Measurements from ENCODE around the gene RNF167. TPM values are rescaled to one million over a fixed set of nuclear protein-coding genes. Genes with fewer than 3 reads are reported as not detected.

The RNF167 gene
- 122 and 135 TPM in 2 replicates for total RNA-seq (2021)
- percentile 85 among the genes with signal in this experiment for Bru-seq, nascent RNA
- percentile 89 among the genes with signal in this experiment for BruChase-seq, experiment 1, labeled RNA remaining after a 2-hour chase
- BruChase-seq, experiment 2, labeled RNA remaining after a 6-hour chase = percentile 96 among the genes with signal in this experiment
- long read RNA-seq, transcript RNF167-211 (9 exons, 1,757 nt) = major isoform, 58 of 98 reads
- long read RNA-seq, transcript RNF167-201 (10 exons, 1,915 nt) = minor isoform, 19 of 98 reads
- long read RNA-seq, partial matches to known transcripts = 5 of 98 reads
- long read RNA-seq, other reads (novel, unspliced or antisense) = 15 of 98 reads

GRCh38 chr17:4939796-4940554 lies at the start of gene RNF167, which contains the start of gene SLC25A11:
Gene RNF167, plus strand, starts transcription at chr17:4940268. Its CDS starts 642 bp downstream, at chr17:4940910.
Gene SLC25A11, minus strand, starts transcription at chr17:4940046. Its CDS starts 136 bp downstream, at chr17:4939910.
- peak within 1 kb of the TSS; percentile 92 for H2AFZ ChIP-seq
- peaks cover 13% of the 10 kb centered on the region for H4K20me1 ChIP-seq (ENCODE audit: insufficient read depth)
- H3K9me3 ChIP-seq (ENCODE audit: insufficient read depth, low read depth) = no peaks in the 10 kb centered on the region
- peaks cover 24% of the 10 kb centered on the region for H3K4me1 ChIP-seq (replicated peaks; ENCODE audit: insufficient read depth)
- no TSS peak for BruUV-seq (replicated peaks)
- no peaks in the 10 kb centered on the region for H3K9me2 ChIP-seq (ENCODE audit: insufficient read depth)
- peak within 1 kb of the TSS; percentile 100 for H3K4me2 ChIP-seq
- peaks cover 21% of the 10 kb centered on the region for H3K36me3 ChIP-seq (ENCODE audit: low read depth)
- TF ChIP-seq, protein P1, sequence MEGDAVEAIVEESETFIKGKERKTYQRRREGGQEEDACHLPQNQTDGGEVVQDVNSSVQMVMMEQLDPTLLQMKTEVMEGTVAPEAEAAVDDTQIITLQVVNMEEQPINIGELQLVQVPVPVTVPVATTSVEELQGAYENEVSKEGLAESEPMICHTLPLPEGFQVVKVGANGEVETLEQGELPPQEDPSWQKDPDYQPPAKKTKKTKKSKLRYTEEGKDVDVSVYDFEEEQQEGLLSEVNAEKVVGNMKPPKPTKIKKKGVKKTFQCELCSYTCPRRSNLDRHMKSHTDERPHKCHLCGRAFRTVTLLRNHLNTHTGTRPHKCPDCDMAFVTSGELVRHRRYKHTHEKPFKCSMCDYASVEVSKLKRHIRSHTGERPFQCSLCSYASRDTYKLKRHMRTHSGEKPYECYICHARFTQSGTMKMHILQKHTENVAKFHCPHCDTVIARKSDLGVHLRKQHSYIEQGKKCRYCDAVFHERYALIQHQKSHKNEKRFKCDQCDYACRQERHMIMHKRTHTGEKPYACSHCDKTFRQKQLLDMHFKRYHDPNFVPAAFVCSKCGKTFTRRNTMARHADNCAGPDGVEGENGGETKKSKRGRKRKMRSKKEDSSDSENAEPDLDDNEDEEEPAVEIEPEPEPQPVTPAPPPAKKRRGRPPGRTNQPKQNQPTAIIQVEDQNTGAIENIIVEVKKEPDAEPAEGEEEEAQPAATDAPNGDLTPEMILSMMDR (conservative IDR thresholded peaks at IDR 0.05) = no peak
- TF ChIP-seq EZH2 (IDR thresholded peaks at IDR 0.05; ENCODE audit: low read depth) = no peak
- H3K79me2 ChIP-seq (ENCODE audit: low read depth) = peaks cover 63% of the 10 kb centered on the region
- DNase-seq = peak; percentile 98
- peak within 1 kb of the TSS; percentile 87 for H3K27ac ChIP-seq
- intact Hi-C loops (cut with micrococcal nuclease; ENCODE audit: unreplicated experiment) = loop anchor here (1.0 to 10.0 kb wide), 4 partner anchors 9 to 105 kb away; partner anchors contain the start of genes MINK1 and SPAG7
- CTCF ChIA-PET = interaction anchor here (0.7 to 1.4 kb wide), 4 partner anchors 17 to 150 kb away, joined by 3 to 16 read pairs (median 5); no protein-coding TSS in a partner anchor
- POLR2A ChIA-PET (ENCODE audit: unreplicated experiment) = interaction anchor here (0.5 to 2.3 kb wide), 8 partner anchors 8 to 418 kb away, joined by 3 to 20 read pairs (median 10); partner anchors contain the start of genes PFN1 and SPAG7
- peaks cover 61% of the 10 kb centered on the region for H3F3A ChIP-seq (ENCODE audit: insufficient read depth, low read depth)
- no peaks in the 10 kb centered on the region for H3K27me3 ChIP-seq (ENCODE audit: insufficient read depth, low read depth)
- H3K4me3 ChIP-seq = peak within 1 kb of the TSS; percentile 93

GRCh38 chr17:4891411-4892410 lies 48.4 kb upstream of the RNF167 start:
- Histone ChIP-seq H3F3A (ENCODE audit: insufficient read depth, low read depth) (peaks cover 16% of the 10 kb centered on the region; the same call in 1 of the 2 replicates), H3K27me3 (ENCODE audit: insufficient read depth, low read depth) (no peaks in the 10 kb centered on the region), H3K36me3 (ENCODE audit: low read depth) (no peaks in the 10 kb centered on the region), H3K9me2 (ENCODE audit: insufficient read depth) (no peaks in the 10 kb centered on the region), H3K27ac (no peak overlapping the region), H2AFZ (no peak overlapping the region), H3K9me3 (ENCODE audit: insufficient read depth, low read depth) (no peaks in the 10 kb centered on the region), H3K4me3 (no peak overlapping the region), H3K4me1 (replicated peaks; ENCODE audit: insufficient read depth) (no peaks in the 10 kb centered on the region), H3K79me2 (ENCODE audit: low read depth) (no peaks in the 10 kb centered on the region), H3K4me2 (no peak overlapping the region), H4K20me1 (ENCODE audit: insufficient read depth) (0 out of 2 replicates have a peak, but pooled peaks cover 5% of the 10 kb centered on the region)
- TF ChIP-seq EZH2 (IDR thresholded peaks at IDR 0.05; ENCODE audit: low read depth) = no peak
- TF ChIP-seq, protein P1 (conservative IDR thresholded peaks at IDR 0.05) = no peak
- ChIA-PET CTCF (no interaction called here), POLR2A (ENCODE audit: unreplicated experiment) (no interaction called here)
- intact Hi-C loops (cut with micrococcal nuclease; ENCODE audit: unreplicated experiment) = no loop called here
- DNase-seq = no peak
- no TSS peak for BruUV-seq (replicated peaks)
